C1 segment of cervical spinal cord (tissue), 14 donors: ENCODE measurements around the gene ZNF474.

Experiments
- DNase-seq, 14 donors: peaks; one replicate each; lab custom pipeline; 2025; lab: John Stamatoyannopoulos, UW

ZNF474 gene

GRCh38 chr5:122180863-122181548 is 51.7 kb downstream of the ZNF474 start:
- DNase-seq: no peak

- DNase-seq: no peak
Measured at GRCh38 chr5:122181863-122182262, 52.5 kb downstream of the ZNF474 start.

- peak in 2 of 14 donors; percentile 21 to 24 for DNase-seq
Measured at GRCh38 chr5:122182491-122182921, 53.2 kb downstream of the ZNF474 start.

GRCh38 chr5:122183098-122183787 is 53.9 kb downstream of the ZNF474 start:
- peak in 11 of 14 donors; percentile 5 to 76 (median 30) for DNase-seq

GRCh38 chr5:122183788-122184170 is 54.4 kb downstream of the ZNF474 start:
- DNase-seq: no peak

- no peak for DNase-seq
Measured at GRCh38 chr5:122184676-122185255, 55.4 kb downstream of the ZNF474 start.

GRCh38 chr5:122187426-122187825 is 58.1 kb downstream of the ZNF474 start:
- DNase-seq: no peak

GRCh38 chr5:122190156-122190555 is 60.8 kb downstream of the ZNF474 start:
- no peak for DNase-seq

- DNase-seq: peak in 3 of 14 donors; percentile 2 to 38 (median 34)
Measured at GRCh38 chr5:122192497-122193496, 63.5 kb downstream of the ZNF474 start.

- peak in 3 of 14 donors; percentile 6 to 17 (median 14) for DNase-seq
Measured at GRCh38 chr5:122195802-122196394, 66.6 kb downstream of the ZNF474 start.

- DNase-seq: no peak
Measured at GRCh38 chr5:122199146-122199545, 69.8 kb downstream of the ZNF474 start.

GRCh38 chr5:122200450-122200849 is 71.1 kb downstream of the ZNF474 start:
- no peak for DNase-seq

- no peak for DNase-seq
Measured at GRCh38 chr5:122200865-122201264, 71.5 kb downstream of the ZNF474 start.

- DNase-seq: no peak
Measured at GRCh38 chr5:122201365-122201764, 72.0 kb downstream of the ZNF474 start.

GRCh38 chr5:122202952-122203351 is 73.6 kb downstream of the ZNF474 start:
- DNase-seq: no peak
